Activated T-helper 1 cell treated with anti-CD3 and anti-CD28 coated beads, Interleukin-12 subunit alpha, Interleukin-12 subunit beta, Interleukin-2, Interleukin-4 antibody, amounts not matched to agents 30 ng/mL and 10 ng/mL and 1 ng/mL, durations not matched to agents 14 hours and 24 hours and 36 hours (primary cell): Measurements from ENCODE around the gene RPP38. TPM values are rescaled to one million over a fixed set of nuclear protein-coding genes. Genes with fewer than 3 reads are reported as not detected.

ENCODE experiments used
- DNase-seq: peaks from one replicate; pipeline ENCODE4 v3.0.0; 2021; ENCODE audit warnings: low spot score
- H3K27ac Mint-ChIP-seq: one replicate; pipeline ENCODE4 v1.8.0; 2021; ENCODE audit warnings: mild to moderate bottlenecking, mixed read lengths
- H3K27me3 Mint-ChIP-seq: one replicate; pipeline ENCODE4 v1.8.0; 2022; ENCODE audit warnings: mild to moderate bottlenecking, moderate library complexity, mixed read lengths; ENCODE audit not compliant: insufficient read depth
- H3K36me3 Mint-ChIP-seq: one replicate; pipeline ENCODE4 v1.8.0; 2021; ENCODE audit warnings: low read depth, mixed read lengths
- H3K4me1 Mint-ChIP-seq: one replicate; pipeline ENCODE4 v1.8.0; 2021; ENCODE audit warnings: low read depth, mixed read lengths
- H3K4me3 Mint-ChIP-seq: one replicate; pipeline ENCODE4 v1.8.0; 2021; ENCODE audit warnings: mild to moderate bottlenecking, moderate library complexity, mixed read lengths
- H3K9me3 Mint-ChIP-seq: one replicate; pipeline ENCODE4 v1.8.0; 2021; ENCODE audit warnings: mixed read lengths
- intact Hi-C: fragments of 100-400 bp; cut with micrococcal nuclease; formaldehyde crosslinking; loops from one replicate; pipeline ENCODE4 v1.15.1; 2024
- total RNA-seq: library from RNA; stranded (reverse); gene quantifications from 2 replicates; pipeline ENCODE4 v1.2.3, GENCODE V29; 2022

Gene RPP38
- 19.6 and 24.8 TPM in 2 replicates for total RNA-seq

GRCh38 chr10:15097011-15097812 is at the start of gene RPP38:
Gene RPP38 (plus strand): TSS chr10:15097355. CDS start chr10:15103315, 5,960 bp downstream.
- H3K4me1 Mint-ChIP-seq: peaks cover 29% of the 10 kb centered on the region
- peak; percentile 94 for DNase-seq
- peak within 1 kb of the TSS; percentile 99 for H3K27ac Mint-ChIP-seq
- peaks cover 10% of the 10 kb centered on the region for H3K27me3 Mint-ChIP-seq
- no peaks in the 10 kb centered on the region for H3K9me3 Mint-ChIP-seq
- peak within 1 kb of the TSS; percentile 100 for H3K4me3 Mint-ChIP-seq
- peaks cover 16% of the 10 kb centered on the region for H3K36me3 Mint-ChIP-seq
- intact Hi-C loops: loop anchor here (1.0 to 5.0 kb wide), 9 partner anchors 9 to 450 kb away; partner anchors contain the start of genes ACBD7, CDNF, DCLRE1C and HSPA14

GRCh38 chr10:15049533-15049932 is 47.6 kb upstream of the RPP38 start:
- Mint-ChIP-seq H3K27ac (no peak overlapping the region), H3K27me3 (no peaks in the 10 kb centered on the region), H3K36me3 (no peaks in the 10 kb centered on the region), H3K4me3 (no peak overlapping the region), H3K4me1 (peaks cover 11% of the 10 kb centered on the region), H3K9me3 (no peaks in the 10 kb centered on the region)
- intact Hi-C loops: no loop called here
- no peak for DNase-seq

- DNase-seq: no peak
- Mint-ChIP-seq H3K4me3 (no peak overlapping the region), H3K4me1 (no peaks in the 10 kb centered on the region), H3K27ac (no peak overlapping the region), H3K36me3 (no peaks in the 10 kb centered on the region), H3K9me3 (no peaks in the 10 kb centered on the region), H3K27me3 (peaks cover 3% of the 10 kb centered on the region)
- intact Hi-C loops: no loop called here
Observed at GRCh38 chr10:15052121-15052520, 45.0 kb upstream of the RPP38 start.

- H3K36me3 Mint-ChIP-seq: no peaks in the 10 kb centered on the region
- no peaks in the 10 kb centered on the region for H3K4me1 Mint-ChIP-seq
- no peak overlapping the region for H3K27ac Mint-ChIP-seq
- DNase-seq: no peak
- H3K27me3 Mint-ChIP-seq: peaks cover 3% of the 10 kb centered on the region
- intact Hi-C loops: no loop called here
- no peak overlapping the region for H3K4me3 Mint-ChIP-seq
- H3K9me3 Mint-ChIP-seq: no peaks in the 10 kb centered on the region
Observed at GRCh38 chr10:15053061-15053460, 44.1 kb upstream of the RPP38 start.

- Mint-ChIP-seq H3K4me1 (no peaks in the 10 kb centered on the region), H3K36me3 (peaks cover 5% of the 10 kb centered on the region), H3K27me3 (peaks cover 9% of the 10 kb centered on the region), H3K9me3 (peaks cover 11% of the 10 kb centered on the region), H3K27ac (no peak overlapping the region), H3K4me3 (no peak overlapping the region)
- no peak for DNase-seq
- intact Hi-C loops: no loop called here
Observed at GRCh38 chr10:15058689-15059088, 38.5 kb upstream of the RPP38 start.

- Mint-ChIP-seq H3K36me3 (peaks cover 5% of the 10 kb centered on the region), H3K9me3 (peaks cover 11% of the 10 kb centered on the region), H3K27me3 (peaks cover 9% of the 10 kb centered on the region), H3K4me1 (no peaks in the 10 kb centered on the region), H3K27ac (no peak overlapping the region), H3K4me3 (no peak overlapping the region)
- DNase-seq: no peak
- intact Hi-C loops: no loop called here
Observed at GRCh38 chr10:15059914-15060313, 37.2 kb upstream of the RPP38 start.

- Mint-ChIP-seq H3K4me3 (no peak overlapping the region), H3K36me3 (peaks cover 5% of the 10 kb centered on the region), H3K27me3 (peaks cover 13% of the 10 kb centered on the region), H3K27ac (no peak overlapping the region), H3K9me3 (peaks cover 11% of the 10 kb centered on the region), H3K4me1 (no peaks in the 10 kb centered on the region)
- intact Hi-C loops: no loop called here
- no peak for DNase-seq
Observed at GRCh38 chr10:15060638-15061037, 36.5 kb upstream of the RPP38 start.

GRCh38 chr10:15067154-15067553 is 30.0 kb upstream of the RPP38 start:
- H3K9me3 Mint-ChIP-seq: no peaks in the 10 kb centered on the region
- intact Hi-C loops: no loop called here
- H3K36me3 Mint-ChIP-seq: no peaks in the 10 kb centered on the region
- peaks cover 5% of the 10 kb centered on the region for H3K27me3 Mint-ChIP-seq
- DNase-seq: no peak
- H3K4me3 Mint-ChIP-seq: no peak overlapping the region
- no peaks in the 10 kb centered on the region for H3K4me1 Mint-ChIP-seq
- H3K27ac Mint-ChIP-seq: no peak overlapping the region

GRCh38 chr10:15068802-15069201 is 28.4 kb upstream of the RPP38 start:
- Mint-ChIP-seq H3K27ac (no peak overlapping the region), H3K4me3 (no peak overlapping the region), H3K9me3 (no peaks in the 10 kb centered on the region), H3K27me3 (peaks cover 4% of the 10 kb centered on the region), H3K36me3 (no peaks in the 10 kb centered on the region), H3K4me1 (no peaks in the 10 kb centered on the region)
- DNase-seq: no peak
- intact Hi-C loops: no loop called here

- no peaks in the 10 kb centered on the region for H3K36me3 Mint-ChIP-seq
- H3K4me1 Mint-ChIP-seq: no peaks in the 10 kb centered on the region
- peaks cover 4% of the 10 kb centered on the region for H3K27me3 Mint-ChIP-seq
- H3K4me3 Mint-ChIP-seq: no peak overlapping the region
- intact Hi-C loops: no loop called here
- no peak overlapping the region for H3K27ac Mint-ChIP-seq
- DNase-seq: no peak
- H3K9me3 Mint-ChIP-seq: no peaks in the 10 kb centered on the region
Observed at GRCh38 chr10:15069230-15069629, 27.9 kb upstream of the RPP38 start.

GRCh38 chr10:15072358-15072757 is 24.8 kb upstream of the RPP38 start:
- Mint-ChIP-seq H3K4me1 (no peaks in the 10 kb centered on the region), H3K27me3 (no peaks in the 10 kb centered on the region), H3K27ac (no peak overlapping the region), H3K36me3 (no peaks in the 10 kb centered on the region), H3K4me3 (no peak overlapping the region), H3K9me3 (no peaks in the 10 kb centered on the region)
- intact Hi-C loops: no loop called here
- DNase-seq: no peak

- Mint-ChIP-seq H3K27me3 (no peaks in the 10 kb centered on the region), H3K36me3 (no peaks in the 10 kb centered on the region), H3K4me1 (no peaks in the 10 kb centered on the region), H3K27ac (no peak overlapping the region), H3K9me3 (no peaks in the 10 kb centered on the region), H3K4me3 (no peak overlapping the region)
- no peak for DNase-seq
- intact Hi-C loops: no loop called here
Observed at GRCh38 chr10:15075421-15075820, 21.7 kb upstream of the RPP38 start.

GRCh38 chr10:15083674-15084501 is 13.3 kb upstream of the RPP38 start:
- no peaks in the 10 kb centered on the region for H3K9me3 Mint-ChIP-seq
- intact Hi-C loops: no loop called here
- no peak overlapping the region for H3K4me3 Mint-ChIP-seq
- peaks cover 5% of the 10 kb centered on the region for H3K4me1 Mint-ChIP-seq
- H3K27ac Mint-ChIP-seq: no peak overlapping the region
- H3K27me3 Mint-ChIP-seq: peaks cover 10% of the 10 kb centered on the region
- no peaks in the 10 kb centered on the region for H3K36me3 Mint-ChIP-seq
- DNase-seq: no peak
